ENCODE data around the gene TEKTIP1. TPM values are rescaled to one million over a fixed set of nuclear protein-coding genes. Genes with fewer than 3 reads are reported as not detected.
A peak's percentile ranks its signal among the peaks of the same experiment; 100 is the strongest.

TEKTIP1 gene
- total and polyA plus RNA-seq, 9 of the 15 experiments (the other 6 are each of a cell fraction or from before 2014, with no cell fraction given), result 0.66 TPM; not detected in 8

- peak; percentile 35; the same call in 1 of the 2 replicates for TF ChIP-seq ZNF592 (IDR thresholded peaks at IDR 0.05)
- TF ChIP-seq HMG20A (CRISPR knock-in tag; conservative IDR thresholded peaks at IDR 0.05), result no peak
- TF ChIP-seq ATF1 (CRISPR knock-in tag; IDR thresholded peaks at IDR 0.05), result no peak
- TF ChIP-seq ATF1 (tag; IDR thresholded peaks at IDR 0.05), result no peak
- no peak for TF ChIP-seq EWSR1 (IDR thresholded peaks at IDR 0.05; ENCODE audit: borderline replicate concordance, low read depth, partially characterized antibody)
- TF ChIP-seq FUS (optimal IDR thresholded peaks at IDR 0.05; ENCODE audit: low read depth, low read length), result no peak
- TF ChIP-seq ARID1B (IDR thresholded peaks at IDR 0.05), result 0 out of 2 replicates have a peak, but pooled peaks have one; percentile 8
- TF ChIP-seq, protein P1, sequence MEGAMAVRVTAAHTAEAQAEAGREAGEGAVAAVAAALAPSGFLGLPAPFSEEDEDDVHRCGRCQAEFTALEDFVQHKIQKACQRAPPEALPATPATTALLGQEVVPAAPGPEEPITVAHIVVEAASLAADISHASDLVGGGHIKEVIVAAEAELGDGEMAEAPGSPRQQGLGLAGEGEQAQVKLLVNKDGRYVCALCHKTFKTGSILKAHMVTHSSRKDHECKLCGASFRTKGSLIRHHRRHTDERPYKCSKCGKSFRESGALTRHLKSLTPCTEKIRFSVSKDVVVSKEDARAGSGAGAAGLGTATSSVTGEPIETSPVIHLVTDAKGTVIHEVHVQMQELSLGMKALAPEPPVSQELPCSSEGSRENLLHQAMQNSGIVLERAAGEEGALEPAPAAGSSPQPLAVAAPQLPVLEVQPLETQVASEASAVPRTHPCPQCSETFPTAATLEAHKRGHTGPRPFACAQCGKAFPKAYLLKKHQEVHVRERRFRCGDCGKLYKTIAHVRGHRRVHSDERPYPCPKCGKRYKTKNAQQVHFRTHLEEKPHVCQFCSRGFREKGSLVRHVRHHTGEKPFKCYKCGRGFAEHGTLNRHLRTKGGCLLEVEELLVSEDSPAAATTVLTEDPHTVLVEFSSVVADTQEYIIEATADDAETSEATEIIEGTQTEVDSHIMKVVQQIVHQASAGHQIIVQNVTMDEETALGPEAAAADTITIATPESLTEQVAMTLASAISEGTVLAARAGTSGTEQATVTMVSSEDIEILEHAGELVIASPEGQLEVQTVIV (CRISPR knock-in tag; IDR thresholded peaks at IDR 0.05; ENCODE audit: borderline replicate concordance), result no peak
- TF ChIP-seq POLR2H (tag; IDR thresholded peaks at IDR 0.05; ENCODE audit: low read depth), result no peak
- TF ChIP-seq ZKSCAN3 (CRISPR knock-in tag; IDR thresholded peaks at IDR 0.05), result no peak
- TF ChIP-seq SMAD3 (CRISPR knock-in tag; conservative IDR thresholded peaks at IDR 0.05), result no peak
- TF ChIP-seq, protein P2, sequence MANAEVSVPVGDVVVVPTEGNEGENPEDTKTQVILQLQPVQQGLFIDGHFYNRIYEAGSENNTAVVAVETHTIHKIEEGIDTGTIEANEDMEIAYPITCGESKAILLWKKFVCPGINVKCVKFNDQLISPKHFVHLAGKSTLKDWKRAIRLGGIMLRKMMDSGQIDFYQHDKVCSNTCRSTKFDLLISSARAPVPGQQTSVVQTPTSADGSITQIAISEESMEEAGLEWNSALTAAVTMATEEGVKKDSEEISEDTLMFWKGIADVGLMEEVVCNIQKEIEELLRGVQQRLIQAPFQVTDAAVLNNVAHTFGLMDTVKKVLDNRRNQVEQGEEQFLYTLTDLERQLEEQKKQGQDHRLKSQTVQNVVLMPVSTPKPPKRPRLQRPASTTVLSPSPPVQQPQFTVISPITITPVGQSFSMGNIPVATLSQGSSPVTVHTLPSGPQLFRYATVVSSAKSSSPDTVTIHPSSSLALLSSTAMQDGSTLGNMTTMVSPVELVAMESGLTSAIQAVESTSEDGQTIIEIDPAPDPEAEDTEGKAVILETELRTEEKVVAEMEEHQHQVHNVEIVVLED (CRISPR knock-in tag; IDR thresholded peaks at IDR 0.05), result no peak
- TF ChIP-seq PCBP1 (IDR thresholded peaks at IDR 0.05; ENCODE audit: low read depth, low read length, poor library complexity, severe bottlenecking), result peak; percentile 24
- TF ChIP-seq, protein P3, sequence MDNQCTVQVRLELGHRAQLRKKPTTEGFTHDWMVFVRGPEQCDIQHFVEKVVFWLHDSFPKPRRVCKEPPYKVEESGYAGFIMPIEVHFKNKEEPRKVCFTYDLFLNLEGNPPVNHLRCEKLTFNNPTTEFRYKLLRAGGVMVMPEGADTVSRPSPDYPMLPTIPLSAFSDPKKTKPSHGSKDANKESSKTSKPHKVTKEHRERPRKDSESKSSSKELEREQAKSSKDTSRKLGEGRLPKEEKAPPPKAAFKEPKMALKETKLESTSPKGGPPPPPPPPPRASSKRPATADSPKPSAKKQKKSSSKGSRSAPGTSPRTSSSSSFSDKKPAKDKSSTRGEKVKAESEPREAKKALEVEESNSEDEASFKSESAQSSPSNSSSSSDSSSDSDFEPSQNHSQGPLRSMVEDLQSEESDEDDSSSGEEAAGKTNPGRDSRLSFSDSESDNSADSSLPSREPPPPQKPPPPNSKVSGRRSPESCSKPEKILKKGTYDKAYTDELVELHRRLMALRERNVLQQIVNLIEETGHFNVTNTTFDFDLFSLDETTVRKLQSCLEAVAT (IDR thresholded peaks at IDR 0.05), result no peak
- TF ChIP-seq L3MBTL2 (IDR thresholded peaks at IDR 0.05), result peak; percentile 36; the same call in 1 of the 2 replicates
- no peak for TF ChIP-seq ZNF717 (CRISPR knock-in tag; IDR thresholded peaks at IDR 0.05)
- TF ChIP-seq HSF4 (CRISPR knock-in tag; IDR thresholded peaks at IDR 0.05; ENCODE audit: borderline replicate concordance), result no peak
- no peak for TF ChIP-seq CBX3 (IDR thresholded peaks at IDR 0.05; ENCODE audit: borderline replicate concordance in 1 of 2, low read length in 2 of 2)
- no peak for TF ChIP-seq PPARD (CRISPR knock-in tag; IDR thresholded peaks at IDR 0.05)
These were observed 46.5 kb downstream of the TEKTIP1 start, which contains the start of gene GIPC3 (continued) for GRCh38 chr19:3585301-3586126.

Measured in K562 (cell line).